PC-9 (cell line): ENCODE measurements around the gene RAD21L1. TPM values are rescaled to one million over a fixed set of nuclear protein-coding genes. Genes with fewer than 3 reads are reported as not detected.

Experiments
- BruUV-seq: library from RNA; stranded (reverse); fragments of 400-500 nt; replicated peaks from 2 replicates; lab custom pipeline; 2021; lab: Mats Ljungman, UMichigan
- CTCF ChIA-PET: fragments of 300-600 bp; sonication (Branson Sonifier 250); formaldehyde crosslinking; loops from one replicate; lab custom pipeline; 2022; ENCODE audit warnings: antibody characterized with exemption; lab: Charles Lee
- POLR2A ChIA-PET: fragments of 300-600 bp; sonication (Branson Sonifier 250); formaldehyde crosslinking; loops from one replicate; lab custom pipeline; 2022; ENCODE audit warnings: antibody characterized with exemption; ENCODE audit not compliant: unreplicated experiment; lab: Charles Lee
- DNase-seq, 2 experiments: peaks; one replicate each; pipeline versions ENCODE4 v3.0.0 to v3.0.0-alpha.2; 2015 to 2022; ENCODE audit warnings: mixed read lengths in 1 of 2
- H2AFZ ChIP-seq: fragments of 200-600 bp; sonication (generic); 2 replicates; pipeline ENCODE4 v1.8.1; 2017; ENCODE audit warnings: antibody characterized with exemption
- H3F3A ChIP-seq: fragments of 200-600 bp; sonication (generic); 2 replicates; pipeline ENCODE4 v1.8.1; 2017; ENCODE audit warnings: antibody characterized with exemption, mild to moderate bottlenecking, low read depth; ENCODE audit not compliant: insufficient read depth
- H3K27ac ChIP-seq: fragments of 200-600 bp; sonication (generic); 2 replicates; pipeline ENCODE4 v1.6.1; 2016; ENCODE audit warnings: mixed run types
- H3K27me3 ChIP-seq: fragments of 200-600 bp; sonication (generic); 2 replicates; pipeline ENCODE4 v1.6.1; 2016; ENCODE audit warnings: low read depth, mixed run types; ENCODE audit not compliant: insufficient read depth
- H3K36me3 ChIP-seq: fragments of 200-600 bp; sonication (generic); 2 replicates; pipeline ENCODE4 v1.6.1; 2016; ENCODE audit warnings: low read depth, mixed run types
- H3K4me1 ChIP-seq: fragments of 200-600 bp; sonication (generic); replicated peaks from 2 replicates; pipeline ENCODE4 v1.6.1; 2016; ENCODE audit warnings: mixed run types; ENCODE audit not compliant: insufficient read depth
- H3K4me2 ChIP-seq: fragments of 200-600 bp; sonication (generic); 2 replicates; pipeline ENCODE4 v1.6.1; 2017; ENCODE audit warnings: mixed run types
- H3K4me3 ChIP-seq: fragments of 200-600 bp; sonication (generic); 2 replicates; pipeline ENCODE4 v1.6.1; 2016; ENCODE audit warnings: mixed run types
- H3K79me2 ChIP-seq: fragments of 200-600 bp; sonication (generic); 2 replicates; pipeline ENCODE4 v1.6.1; 2017; ENCODE audit warnings: low read depth, mixed run types
- H3K9me2 ChIP-seq: fragments of 200-600 bp; sonication (generic); 2 replicates; pipeline ENCODE4 v1.8.1; 2017; ENCODE audit warnings: mild to moderate bottlenecking; ENCODE audit not compliant: insufficient read depth
- H3K9me3 ChIP-seq: fragments of 200-600 bp; sonication (generic); 2 replicates; pipeline ENCODE4 v1.8.1; 2016; ENCODE audit warnings: low read depth; ENCODE audit not compliant: insufficient read depth
- H4K20me1 ChIP-seq: fragments of 200-600 bp; sonication (generic); 2 replicates; pipeline ENCODE4 v1.8.1; 2017; ENCODE audit not compliant: insufficient read depth
- EZH2 ChIP-seq: fragments of 200-600 bp; sonication (generic); IDR thresholded peaks from 2 replicates; pipeline ENCODE4 v1.8.0; 2017; ENCODE audit warnings: antibody characterized with exemption, low read depth
- intact Hi-C: fragments of 100-400 bp; cut with micrococcal nuclease; formaldehyde crosslinking; loops from one replicate; pipeline ENCODE4 v1.10.0; 2022; ENCODE audit not compliant: unreplicated experiment
- total RNA-seq: library from RNA; stranded (reverse); gene quantifications from 2 replicates; pipeline ENCODE4 v1.2.3, GENCODE V29; 2021
- TF ChIP-seq, protein P1 (sequence below): fragments of 200-600 bp; sonication (generic); conservative IDR thresholded peaks from 2 replicates; pipeline ENCODE4 v1.6.1; 2017; ENCODE audit warnings: mixed run types, antibody characterized with exemption, mild to moderate bottlenecking, moderate library complexity

The RAD21L1 gene
- total RNA-seq, 1 experiment from 2014 or later, result not detected

DNA sequence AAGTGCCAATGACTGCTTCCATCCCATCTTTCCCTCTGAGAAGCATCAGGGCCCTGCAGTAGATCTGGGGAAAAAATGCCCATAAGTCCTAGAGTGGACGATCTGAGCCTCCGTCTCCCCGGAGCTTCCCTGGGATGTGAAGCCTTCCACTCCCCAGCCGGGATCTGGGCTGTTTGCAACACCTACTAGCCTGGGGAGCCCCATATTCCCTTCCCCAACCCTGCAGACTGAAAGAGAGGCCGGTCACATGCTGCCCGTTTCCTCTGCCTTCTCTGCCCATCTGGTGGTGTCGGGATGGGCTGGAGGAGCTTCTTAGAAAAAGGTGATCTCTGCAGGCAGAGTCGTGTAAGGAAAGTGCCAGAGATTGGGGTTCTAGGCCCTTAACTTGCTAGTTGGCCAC lies 41.3 kb downstream of the RAD21L1 start:
- intact Hi-C loops, result loop anchor here (5.0 kb wide), 1 partner anchor 40 kb away; the partner anchor contains the start of gene RAD21L1
- Histone ChIP-seq H3K4me3 (peak overlapping the region; percentile 69; the same call in 1 of the 2 replicates), H3K9me2 (no peaks in the 10 kb centered on the region), H3K27ac (no peak overlapping the region), H4K20me1 (no peaks in the 10 kb centered on the region), H3K4me1 (peaks cover 4% of the 10 kb centered on the region; the same call in 1 of the 2 replicates), H3F3A (peaks cover 18% of the 10 kb centered on the region; the same call in 1 of the 2 replicates), H3K79me2 (no peaks in the 10 kb centered on the region), H3K36me3 (no peaks in the 10 kb centered on the region), H3K9me3 (peaks cover 3% of the 10 kb centered on the region; the same call in 1 of the 2 replicates), H2AFZ (no peak overlapping the region), H3K4me2 (peak overlapping the region; percentile 78), H3K27me3 (no peaks in the 10 kb centered on the region)
- POLR2A ChIA-PET, result no interaction called here
- TF ChIP-seq, protein P1, sequence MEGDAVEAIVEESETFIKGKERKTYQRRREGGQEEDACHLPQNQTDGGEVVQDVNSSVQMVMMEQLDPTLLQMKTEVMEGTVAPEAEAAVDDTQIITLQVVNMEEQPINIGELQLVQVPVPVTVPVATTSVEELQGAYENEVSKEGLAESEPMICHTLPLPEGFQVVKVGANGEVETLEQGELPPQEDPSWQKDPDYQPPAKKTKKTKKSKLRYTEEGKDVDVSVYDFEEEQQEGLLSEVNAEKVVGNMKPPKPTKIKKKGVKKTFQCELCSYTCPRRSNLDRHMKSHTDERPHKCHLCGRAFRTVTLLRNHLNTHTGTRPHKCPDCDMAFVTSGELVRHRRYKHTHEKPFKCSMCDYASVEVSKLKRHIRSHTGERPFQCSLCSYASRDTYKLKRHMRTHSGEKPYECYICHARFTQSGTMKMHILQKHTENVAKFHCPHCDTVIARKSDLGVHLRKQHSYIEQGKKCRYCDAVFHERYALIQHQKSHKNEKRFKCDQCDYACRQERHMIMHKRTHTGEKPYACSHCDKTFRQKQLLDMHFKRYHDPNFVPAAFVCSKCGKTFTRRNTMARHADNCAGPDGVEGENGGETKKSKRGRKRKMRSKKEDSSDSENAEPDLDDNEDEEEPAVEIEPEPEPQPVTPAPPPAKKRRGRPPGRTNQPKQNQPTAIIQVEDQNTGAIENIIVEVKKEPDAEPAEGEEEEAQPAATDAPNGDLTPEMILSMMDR, result no peak
- no peak for TF ChIP-seq EZH2
- CTCF ChIA-PET, result interaction anchor here (0.7 kb wide), 1 partner anchor 110 kb away, joined by 6 read pairs; no protein-coding TSS in a partner anchor
- no peak for DNase-seq
- no TSS peak for BruUV-seq

DNA sequence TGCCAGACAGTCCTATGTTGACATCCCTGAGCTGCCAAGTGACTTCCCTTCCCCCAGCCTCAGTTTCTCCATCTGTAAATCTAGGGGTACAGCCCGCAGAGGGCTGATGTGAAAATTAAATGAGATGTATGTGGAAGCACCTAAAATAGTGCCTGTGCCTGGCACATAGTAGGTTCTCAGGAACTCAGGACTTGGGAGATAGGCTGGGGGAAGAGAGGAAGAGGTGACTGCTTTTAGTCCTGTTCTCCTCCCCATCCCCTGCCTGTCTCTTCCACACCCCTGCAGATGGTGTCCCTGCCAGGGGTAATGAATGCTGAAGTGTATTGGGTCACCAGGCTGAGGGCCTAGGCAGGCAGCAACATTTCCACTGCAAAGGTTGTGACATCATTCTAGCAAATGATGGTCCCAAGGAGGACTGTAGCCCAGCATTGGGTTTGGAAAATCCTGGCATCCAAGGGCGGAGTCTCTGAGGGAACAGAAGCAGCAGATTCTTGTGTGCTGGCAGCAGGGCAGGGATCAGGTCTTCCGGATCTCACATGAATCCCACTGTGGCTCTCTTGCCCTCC lies 42.0 kb downstream of the RAD21L1 start:
- no peak overlapping the region for H2AFZ ChIP-seq
- ChIA-PET CTCF (no interaction called here), POLR2A (no interaction called here)
- H3K9me3 ChIP-seq, result no peaks in the 10 kb centered on the region
- TF ChIP-seq, protein P1, result no peak
- no peak for TF ChIP-seq EZH2
- H3K4me2 ChIP-seq, result no peak overlapping the region
- intact Hi-C loops, result loop anchor here (5.0 kb wide), 1 partner anchor 41 kb away; the partner anchor contains the start of gene RAD21L1
- DNase-seq, result no peak
- peaks cover 4% of the 10 kb centered on the region; the same call in 1 of the 2 replicates for H3K4me1 ChIP-seq
- peaks cover 18% of the 10 kb centered on the region; the same call in 1 of the 2 replicates for H3F3A ChIP-seq
- BruUV-seq, result no TSS peak
- H3K27me3 ChIP-seq, result no peaks in the 10 kb centered on the region
- H3K9me2 ChIP-seq, result no peaks in the 10 kb centered on the region
- no peak overlapping the region for H3K4me3 ChIP-seq
- no peak overlapping the region for H3K27ac ChIP-seq
- H4K20me1 ChIP-seq, result no peaks in the 10 kb centered on the region
- no peaks in the 10 kb centered on the region for H3K36me3 ChIP-seq
- H3K79me2 ChIP-seq, result no peaks in the 10 kb centered on the region

DNA sequence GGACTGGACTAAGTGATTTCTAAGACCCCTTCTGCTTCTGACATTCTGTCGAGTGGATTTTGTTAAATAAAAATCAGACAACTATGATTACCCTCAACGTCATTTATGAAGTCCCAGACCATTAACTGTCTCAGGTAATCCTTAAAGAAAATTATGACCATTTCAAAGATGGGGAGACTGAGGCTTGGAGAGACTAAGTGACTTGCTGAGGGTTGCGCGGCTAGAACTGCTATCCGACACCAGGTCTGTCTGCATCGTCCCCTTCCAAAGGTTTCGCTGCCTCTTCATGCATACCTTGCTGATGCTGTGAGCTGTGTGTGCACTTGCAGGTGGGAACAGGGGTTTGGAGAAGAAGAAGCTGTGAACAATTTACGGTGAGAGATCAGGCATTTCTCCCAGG lies 43.4 kb downstream of the RAD21L1 start:
- Histone ChIP-seq H3K4me2 (no peak overlapping the region), H3K79me2 (no peaks in the 10 kb centered on the region), H3K9me2 (no peaks in the 10 kb centered on the region), H3K27me3 (no peaks in the 10 kb centered on the region), H4K20me1 (no peaks in the 10 kb centered on the region), H2AFZ (no peak overlapping the region), H3K9me3 (no peaks in the 10 kb centered on the region), H3K27ac (no peak overlapping the region), H3K4me1 (peaks cover 4% of the 10 kb centered on the region; the same call in 1 of the 2 replicates), H3F3A (peaks cover 18% of the 10 kb centered on the region; the same call in 1 of the 2 replicates), H3K36me3 (no peaks in the 10 kb centered on the region), H3K4me3 (no peak overlapping the region)
- ChIA-PET POLR2A (no interaction called here), CTCF (no interaction called here)
- intact Hi-C loops, result loop anchor here (5.0 kb wide), 1 partner anchor 42 kb away; the partner anchor contains the start of gene RAD21L1
- TF ChIP-seq, protein P1, result no peak
- no peak for TF ChIP-seq EZH2
- DNase-seq, result no peak
- BruUV-seq, result no TSS peak
